GM19397 (cell line): ENCODE measurements around the gene TMOD2.
"Not testable (repeated sequence)": the region's sequence is repeated elsewhere in the genome, so short reads cannot be mapped to it uniquely, and the experiment has no call there.

Experiments used
- ATAC-seq: cut with Tn5 transposase; IDR thresholded peaks from one replicate; pipeline ENCODE4 v1.9.1; 2021; ENCODE audit warnings: mild to moderate bottlenecking, moderate library complexity; ENCODE audit not compliant: unreplicated experiment

TMOD2 gene

GRCh38 chr15:51768018-51768417, 16.6 kb downstream of the TMOD2 start:
- ATAC-seq: no peak

GRCh38 chr15:51770902-51771301, 19.5 kb downstream of the TMOD2 start:
- no peak for ATAC-seq

- ATAC-seq: no peak
Observed at GRCh38 chr15:51771773-51772172, 20.4 kb downstream of the TMOD2 start.

- no peak for ATAC-seq
Observed at GRCh38 chr15:51774916-51775315, 23.5 kb downstream of the TMOD2 start.

- peak; percentile 66 for ATAC-seq
Observed at GRCh38 chr15:51775967-51776816, 24.8 kb downstream of the TMOD2 start.

- peak; percentile 53 for ATAC-seq
Observed at GRCh38 chr15:51776952-51777569, 25.7 kb downstream of the TMOD2 start.

GRCh38 chr15:51780636-51781035, 29.2 kb downstream of the TMOD2 start:
- ATAC-seq: no peak

GRCh38 chr15:51781506-51781905, 30.1 kb downstream of the TMOD2 start:
- ATAC-seq: no peak

- ATAC-seq: no peak
Observed at GRCh38 chr15:51782357-51782896, 31.0 kb downstream of the TMOD2 start.

- ATAC-seq: no peak
Observed at GRCh38 chr15:51783967-51784366, 32.6 kb downstream of the TMOD2 start.

- not testable (repeated sequence) for ATAC-seq
Observed at GRCh38 chr15:51787130-51787529, 35.7 kb downstream of the TMOD2 start.

- not testable (repeated sequence) for ATAC-seq
Observed at GRCh38 chr15:51792474-51792873, 41.1 kb downstream of the TMOD2 start.

- ATAC-seq: no peak
Observed at GRCh38 chr15:51793521-51794305, 42.3 kb downstream of the TMOD2 start.

GRCh38 chr15:51796847-51797401, 45.5 kb downstream of the TMOD2 start:
- no peak for ATAC-seq

- ATAC-seq: no peak
Observed at GRCh38 chr15:51798281-51798680, 46.9 kb downstream of the TMOD2 start.

GRCh38 chr15:51799282-51800252, 48.2 kb downstream of the TMOD2 start:
- ATAC-seq: no peak

GRCh38 chr15:51801391-51801835, 50.0 kb downstream of the TMOD2 start:
- no peak for ATAC-seq

- ATAC-seq: no peak
Observed at GRCh38 chr15:51802593-51802992, 51.2 kb downstream of the TMOD2 start.

GRCh38 chr15:51803965-51804364, 52.6 kb downstream of the TMOD2 start:
- no peak for ATAC-seq

GRCh38 chr15:51806123-51806522, 54.7 kb downstream of the TMOD2 start:
- no peak for ATAC-seq
